Measurements from ENCODE around the gene FRMPD2.
"Not testable (repeated sequence)": the region's sequence is repeated elsewhere in the genome, so short reads cannot be mapped to it uniquely, and the experiment has no call there.

The FRMPD2 gene

DNA sequence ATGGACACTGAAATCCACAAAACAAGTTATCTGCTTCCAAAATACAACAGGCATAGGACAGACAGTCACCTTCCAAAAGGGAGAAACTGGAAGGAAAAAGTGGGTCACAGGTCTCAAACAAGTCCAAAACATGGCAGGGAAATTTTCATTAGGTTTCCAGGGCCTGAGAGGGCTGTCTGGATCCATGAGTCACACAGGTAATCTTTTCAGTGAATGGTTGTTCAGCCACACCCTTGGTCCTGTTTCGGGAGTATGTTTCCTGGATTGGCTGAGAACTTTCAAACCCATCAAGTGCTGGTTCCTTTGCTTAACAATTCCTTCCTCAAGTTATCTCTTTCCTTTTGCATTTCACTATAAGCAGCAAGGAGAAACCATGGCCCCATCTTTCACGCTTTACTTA, 145.5 kb downstream of the FRMPD2 start:
- H3K4me3 ChIP-seq (ENCODE audit: low read depth, low read length); H3K9ac ChIP-seq (ENCODE audit: low read depth, low read length); H3K4me1 ChIP-seq (ENCODE audit: control insufficient read depth, insufficient read depth, low read length); H3K9me3 ChIP-seq (ENCODE audit: control insufficient read depth, insufficient read depth, low read length); H3K36me3 ChIP-seq (ENCODE audit: control insufficient read depth, insufficient read depth, low read length); H3K27me3 ChIP-seq (ENCODE audit: control insufficient read depth, insufficient read depth, low read length): not testable (repeated sequence)

DNA sequence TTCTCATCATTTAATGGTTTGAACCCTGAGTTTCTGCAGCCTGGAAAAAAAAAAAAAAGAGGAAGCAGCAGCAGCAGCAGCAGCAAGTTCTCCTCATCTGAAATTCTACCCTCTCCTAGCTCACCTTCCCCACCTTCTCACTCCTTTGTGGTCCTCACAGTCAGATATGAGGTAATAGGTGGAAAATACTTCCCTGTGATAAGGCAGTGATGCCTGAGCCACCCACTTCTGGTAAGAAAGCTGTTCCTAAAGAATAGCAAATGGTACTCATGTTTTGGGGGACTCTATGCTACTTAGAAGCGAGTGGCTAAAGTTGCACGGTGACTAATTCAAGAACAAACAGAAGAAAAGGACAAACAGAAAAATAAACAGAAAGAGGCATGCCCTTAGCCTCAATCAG, 148.2 kb downstream of the FRMPD2 start:
- not testable (repeated sequence) for H3K9ac ChIP-seq (ENCODE audit: low read depth, low read length); H3K9me3 ChIP-seq (ENCODE audit: control insufficient read depth, insufficient read depth, low read length); H3K27me3 ChIP-seq (ENCODE audit: control insufficient read depth, insufficient read depth, low read length); H3K4me1 ChIP-seq (ENCODE audit: control insufficient read depth, insufficient read depth, low read length); H3K4me3 ChIP-seq (ENCODE audit: low read depth, low read length); H3K36me3 ChIP-seq (ENCODE audit: control insufficient read depth, insufficient read depth, low read length)

DNA sequence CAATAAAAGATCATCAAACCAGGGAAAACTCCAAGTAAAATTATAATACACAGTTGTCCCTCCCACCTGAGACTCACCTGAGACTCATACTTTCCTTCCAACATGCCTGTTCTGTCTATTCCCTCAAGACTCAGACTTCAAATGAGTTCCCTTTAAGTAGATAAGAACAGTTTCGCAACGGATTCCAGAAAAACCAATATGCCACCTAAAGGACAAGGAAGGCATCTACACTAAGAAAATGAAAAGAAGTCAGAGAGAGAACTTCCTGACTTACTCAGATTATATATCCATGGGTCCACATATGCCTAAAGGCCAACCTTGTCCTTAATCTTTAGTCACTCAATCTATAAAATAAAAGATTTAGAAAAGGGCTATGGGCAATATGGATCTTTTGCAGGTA, 148.9 kb downstream of the FRMPD2 start:
- H3K27me3 ChIP-seq (ENCODE audit: control insufficient read depth, insufficient read depth, low read length); H3K4me1 ChIP-seq (ENCODE audit: control insufficient read depth, insufficient read depth, low read length); H3K4me3 ChIP-seq (ENCODE audit: low read depth, low read length); H3K9ac ChIP-seq (ENCODE audit: low read depth, low read length); H3K36me3 ChIP-seq (ENCODE audit: control insufficient read depth, insufficient read depth, low read length); H3K9me3 ChIP-seq (ENCODE audit: control insufficient read depth, insufficient read depth, low read length): not testable (repeated sequence)

DNA sequence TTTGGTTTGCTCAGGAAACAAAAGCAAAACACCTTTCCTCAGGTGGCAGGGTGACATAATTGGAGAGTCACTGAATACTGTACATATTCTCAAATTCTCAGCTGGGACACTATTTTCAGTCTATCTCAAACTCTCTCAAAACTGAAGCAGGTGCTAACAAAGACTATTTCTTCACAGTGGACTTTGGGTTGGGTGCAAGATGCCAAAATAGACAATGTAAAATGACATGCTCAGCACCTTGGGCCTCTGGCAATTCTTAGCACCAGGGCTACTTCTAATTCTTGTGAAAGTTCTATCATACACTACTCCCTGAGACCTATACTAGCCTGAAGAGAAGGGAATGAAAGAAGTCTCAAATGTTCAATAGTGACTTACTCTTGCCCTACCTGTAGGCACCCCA, 151.9 kb downstream of the FRMPD2 start:
- H3K9ac ChIP-seq (ENCODE audit: low read depth, low read length); H3K9me3 ChIP-seq (ENCODE audit: control insufficient read depth, insufficient read depth, low read length); H3K4me3 ChIP-seq (ENCODE audit: low read depth, low read length): not testable (repeated sequence)

DNA sequence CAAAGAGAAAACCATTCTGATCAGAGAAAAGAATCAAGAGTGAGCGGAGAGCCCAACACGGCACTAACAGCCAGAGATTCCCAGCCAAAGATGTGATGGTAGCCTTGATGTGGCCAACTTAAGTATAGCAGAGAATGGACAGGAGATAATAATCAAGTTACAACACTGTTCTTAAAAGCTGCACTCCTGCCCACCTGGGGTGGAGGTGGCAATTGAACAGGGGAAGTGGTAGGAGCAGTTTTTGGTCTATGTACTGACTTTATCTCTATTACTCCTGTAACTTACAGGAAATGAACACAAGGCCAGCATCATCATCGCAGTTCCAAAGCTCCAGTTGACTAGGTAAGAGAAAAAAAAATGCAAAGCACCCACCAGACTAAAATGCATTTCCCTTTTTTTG, 164.2 kb downstream of the FRMPD2 start:
- H3K27me3 ChIP-seq (ENCODE audit: control insufficient read depth, insufficient read depth, low read length); H3K4me3 ChIP-seq (ENCODE audit: low read depth, low read length); H3K4me1 ChIP-seq (ENCODE audit: control insufficient read depth, insufficient read depth, low read length); H3K36me3 ChIP-seq (ENCODE audit: control insufficient read depth, insufficient read depth, low read length); H3K9me3 ChIP-seq (ENCODE audit: control insufficient read depth, insufficient read depth, low read length); H3K9ac ChIP-seq (ENCODE audit: low read depth, low read length): not testable (repeated sequence)

More for the DNA sequence above, 151.9 kb downstream of the FRMPD2 start:
- not testable (repeated sequence) for H3K36me3 ChIP-seq (ENCODE audit: control insufficient read depth, insufficient read depth, low read length); H3K27me3 ChIP-seq (ENCODE audit: control insufficient read depth, insufficient read depth, low read length); H3K4me1 ChIP-seq (ENCODE audit: control insufficient read depth, insufficient read depth, low read length)
